Measurements from ENCODE around the gene STIM2.
A peak's percentile ranks its signal among the peaks of the same experiment; 100 is the strongest.
"Not testable (repeated sequence)": the region's sequence is repeated elsewhere in the genome, so short reads cannot be mapped to it uniquely, and the experiment has no call there.

STIM2 gene

DNA sequence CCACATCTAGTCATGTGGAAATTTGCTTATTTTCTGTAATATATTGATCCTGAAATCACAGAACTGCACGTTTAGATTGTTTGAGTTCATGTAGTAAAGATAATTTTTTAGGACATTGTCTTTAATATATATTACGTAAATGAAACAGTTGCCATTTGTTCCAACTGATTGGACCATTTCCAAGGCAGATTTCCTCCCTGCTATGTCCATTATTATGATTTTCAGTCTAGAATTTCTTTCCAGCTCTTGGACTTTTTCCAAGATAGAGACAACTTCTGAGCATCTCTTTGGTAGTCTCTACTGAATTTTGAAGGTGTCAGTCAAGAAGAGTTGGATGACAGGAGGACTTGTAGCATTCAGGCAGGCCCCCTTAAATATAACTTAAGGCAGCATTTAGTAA is 94.6 kb downstream of the STIM2 start:
- no peak for DNase-seq (ENCODE audit: low spot score)

DNA sequence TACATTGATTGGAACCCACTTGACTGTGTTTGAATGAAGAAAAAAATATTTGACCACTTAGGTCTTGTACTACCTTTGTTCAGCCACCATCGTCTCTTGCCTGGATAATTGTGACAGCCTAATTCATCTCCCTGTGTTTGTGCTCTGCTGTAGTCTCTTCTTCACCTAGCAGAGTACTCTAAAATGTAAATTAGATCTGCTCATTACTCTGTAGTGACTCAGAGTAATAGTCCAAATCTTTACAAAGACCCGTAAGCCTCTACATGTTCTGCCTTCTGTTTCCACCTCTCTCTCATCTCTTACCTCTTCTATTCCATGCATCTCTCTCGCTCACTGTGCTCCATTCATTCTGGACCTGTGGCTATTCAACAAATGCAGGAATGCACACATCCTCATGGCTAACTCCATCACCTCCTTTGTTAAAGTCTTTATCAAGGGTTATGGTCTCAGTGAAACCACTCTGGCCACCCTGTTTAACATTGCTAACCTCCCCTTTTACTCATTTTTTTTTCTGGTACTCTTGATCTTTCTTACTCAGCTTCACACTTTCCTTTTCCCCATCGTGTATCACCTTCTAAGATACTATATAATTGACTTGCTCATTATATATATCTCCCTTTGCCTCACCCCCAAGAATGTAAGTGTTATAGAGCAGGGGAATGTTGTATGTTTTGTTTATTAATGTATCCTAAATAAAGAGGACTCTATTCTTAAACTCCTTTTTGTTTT is 98.4 kb downstream of the STIM2 start:
- DNase-seq (ENCODE audit: low spot score), result no peak

DNA sequence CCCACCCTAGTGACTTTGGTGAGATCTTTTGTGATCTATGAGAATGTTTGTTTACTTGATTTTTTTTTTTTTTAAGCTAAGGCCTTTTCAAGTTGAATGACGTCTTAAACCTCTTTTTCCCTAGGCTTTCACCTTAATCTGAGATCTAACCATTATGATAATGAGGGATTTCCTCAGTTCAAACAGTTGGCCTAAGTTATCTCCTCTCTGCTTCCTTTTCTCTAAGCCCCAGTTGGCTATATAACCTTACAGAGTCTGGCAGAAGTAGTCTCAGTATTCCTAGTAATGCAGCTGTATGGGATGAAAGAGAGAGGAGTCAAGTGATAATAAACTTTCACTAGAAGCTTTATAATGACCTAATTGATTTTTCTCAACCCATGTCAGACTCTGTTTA is 99.0 kb downstream of the STIM2 start:
- DNase-seq (ENCODE audit: low spot score), result no peak

DNA sequence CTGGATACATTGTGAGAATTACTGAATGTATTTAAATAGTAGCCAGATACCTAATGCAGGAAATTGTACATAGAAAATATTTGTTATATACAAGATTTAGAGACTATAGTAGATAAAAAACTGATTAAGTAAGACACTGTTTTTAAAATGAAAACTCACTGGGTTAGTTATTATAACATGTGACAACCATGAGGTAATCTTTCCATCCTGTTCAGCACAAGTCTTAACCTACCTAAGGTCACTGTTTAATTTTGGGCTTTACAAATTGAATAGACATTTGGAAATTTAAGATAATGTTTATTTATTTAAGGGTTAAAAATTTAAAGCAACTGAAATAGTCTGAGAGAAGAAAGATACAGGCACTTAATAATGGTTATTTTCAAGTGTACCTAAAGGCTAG is 102.1 kb downstream of the STIM2 start:
- DNase-seq (ENCODE audit: low spot score), result no peak

DNA sequence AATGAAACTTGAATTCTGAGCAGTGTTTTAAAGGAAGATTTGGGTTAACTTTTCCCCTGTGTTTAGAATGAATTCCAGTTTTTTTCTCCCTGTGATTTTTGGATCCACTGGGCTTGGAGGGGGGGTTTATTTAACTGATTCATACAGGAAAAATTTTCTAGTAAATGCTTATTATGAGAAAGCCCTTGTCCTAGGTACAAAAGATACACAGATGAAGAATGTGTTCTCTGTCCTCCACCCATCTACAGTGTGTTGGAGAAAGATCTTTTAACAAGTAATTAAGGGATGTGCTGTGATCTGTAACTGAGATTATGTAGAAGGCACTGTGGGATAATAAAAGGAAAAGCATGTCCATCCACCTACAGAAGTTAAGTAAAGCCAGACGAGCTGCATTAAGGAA is 103.9 kb downstream of the STIM2 start:
- peak; percentile 8 for DNase-seq (ENCODE audit: low spot score)

DNA sequence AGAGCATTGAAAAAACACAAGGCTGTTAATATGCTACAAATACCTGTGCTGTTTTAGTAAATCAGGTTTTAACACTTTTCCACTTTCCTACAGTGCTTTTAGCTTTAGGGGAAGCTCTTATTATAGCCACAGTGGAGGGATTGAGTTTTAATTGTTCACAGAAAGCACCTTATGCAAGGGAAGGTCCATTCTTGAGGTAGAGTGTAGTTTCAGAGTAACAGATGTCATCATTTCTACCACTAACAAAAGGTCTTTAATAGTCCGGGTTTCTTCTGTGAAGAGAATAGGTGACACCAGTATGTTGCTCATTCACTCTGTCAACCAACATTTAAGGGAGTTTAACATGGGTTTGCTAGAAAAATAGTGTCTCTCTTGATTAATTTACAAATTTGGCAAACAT is 104.4 kb downstream of the STIM2 start:
- no peak for DNase-seq (ENCODE audit: low spot score)

DNA sequence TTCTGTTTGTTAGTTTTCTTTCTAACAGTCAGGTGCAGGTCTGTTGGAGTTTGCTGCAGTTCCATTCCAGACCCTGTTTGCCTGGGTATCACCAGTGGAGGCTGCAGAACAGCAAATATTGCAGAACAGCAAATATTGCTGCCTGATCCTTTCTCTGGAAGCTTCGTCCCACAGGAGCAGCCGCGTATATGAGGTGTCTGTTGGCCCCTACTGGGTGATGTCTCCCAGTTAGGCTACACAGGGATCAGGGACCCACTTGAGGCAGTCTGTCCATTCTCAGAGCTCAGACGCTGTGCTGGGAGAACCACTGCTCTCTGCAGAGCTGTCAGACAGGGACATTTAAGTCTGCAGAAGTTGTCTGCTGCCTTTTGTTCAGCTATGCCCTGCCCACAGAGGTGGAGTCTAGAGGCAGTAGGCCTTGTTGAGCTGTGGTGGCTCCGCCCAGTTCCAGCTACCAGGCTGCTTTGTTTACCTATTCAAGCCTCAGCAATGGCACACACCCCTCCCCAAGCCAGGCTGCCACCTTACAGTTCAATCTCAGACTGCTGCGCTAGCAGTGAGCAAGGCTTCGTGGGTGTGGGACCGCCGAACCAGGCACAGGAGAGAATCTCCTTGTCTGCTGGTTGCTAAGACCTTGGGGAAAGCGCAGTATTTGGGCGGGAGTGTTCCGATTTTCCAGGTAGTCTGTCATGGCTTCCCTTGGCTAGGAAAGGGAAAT is 115.0 kb downstream of the STIM2 start:
- not testable (repeated sequence) for DNase-seq (ENCODE audit: low spot score)

DNA sequence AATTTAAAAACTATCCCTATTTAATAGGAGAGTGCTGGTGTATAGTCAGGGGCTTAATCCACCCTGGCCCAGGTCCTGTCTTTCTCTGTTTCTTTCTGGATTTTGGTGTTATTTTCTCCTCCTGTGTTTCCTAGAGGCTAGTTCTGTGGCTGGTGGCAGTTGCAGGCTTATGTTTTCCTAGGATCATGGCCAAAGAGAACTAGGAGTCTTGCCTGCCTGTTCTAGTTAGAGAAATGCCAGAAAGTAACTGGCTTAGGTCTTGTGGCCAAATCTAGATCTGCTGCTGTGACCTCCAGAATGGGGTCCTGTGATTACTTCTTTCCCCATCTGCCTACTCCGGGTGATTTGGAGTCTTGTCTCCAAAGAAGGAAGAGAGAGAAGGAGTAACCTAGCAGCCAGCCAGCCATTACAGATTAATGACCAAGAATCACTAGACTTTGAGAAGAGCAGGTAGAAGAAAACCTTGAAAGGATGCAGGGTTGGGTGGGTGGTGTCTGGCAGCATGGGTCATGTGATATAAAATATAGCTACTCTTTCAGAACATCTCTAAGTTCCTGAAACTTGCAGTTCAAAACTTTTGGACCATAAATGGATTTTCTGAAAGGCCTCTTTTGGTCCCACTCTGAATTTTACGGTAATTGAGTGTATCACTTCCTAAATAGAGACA is 117.9 kb downstream of the STIM2 start:
- no peak for DNase-seq (ENCODE audit: low spot score)

DNA sequence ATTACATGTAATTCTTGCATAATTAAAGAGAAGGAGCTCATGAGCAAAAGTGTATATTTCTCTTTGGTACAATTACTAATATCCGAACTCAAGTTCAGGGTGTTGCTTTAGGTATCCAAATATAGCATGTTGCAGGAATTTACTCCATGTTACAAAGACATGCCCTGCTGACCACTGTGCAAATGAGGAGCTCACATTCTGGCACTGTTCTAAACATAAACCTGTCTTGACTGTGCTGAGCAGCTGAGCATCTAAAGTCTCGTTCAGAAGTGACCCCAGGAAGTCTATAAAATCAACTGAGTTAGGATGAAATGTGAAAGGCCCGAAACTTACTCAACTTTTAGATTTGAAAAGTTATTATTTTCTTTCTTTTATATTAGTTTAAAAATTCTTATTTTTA is 124.3 kb downstream of the STIM2 start:
- DNase-seq (ENCODE audit: low spot score), result no peak

DNA sequence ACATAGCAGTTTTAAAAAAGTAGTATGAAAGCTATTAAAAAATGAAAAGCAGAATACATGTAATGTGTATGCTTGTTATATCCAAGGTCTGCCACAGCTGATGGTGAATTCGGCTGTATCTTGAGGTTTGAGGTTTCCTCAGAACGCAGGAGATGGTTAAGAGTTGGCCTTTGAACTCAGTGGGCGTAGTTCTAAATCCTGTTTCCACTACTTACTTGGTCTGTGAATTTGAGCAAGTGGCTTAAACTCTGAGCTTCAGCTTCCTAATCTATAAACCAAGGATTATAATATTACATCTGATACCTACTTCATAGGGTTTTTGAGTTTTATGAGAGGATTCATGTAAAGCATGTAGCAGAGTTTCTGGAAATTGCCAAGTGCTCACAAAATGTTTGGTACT is 125.2 kb downstream of the STIM2 start:
- no peak for DNase-seq (ENCODE audit: low spot score)

DNA sequence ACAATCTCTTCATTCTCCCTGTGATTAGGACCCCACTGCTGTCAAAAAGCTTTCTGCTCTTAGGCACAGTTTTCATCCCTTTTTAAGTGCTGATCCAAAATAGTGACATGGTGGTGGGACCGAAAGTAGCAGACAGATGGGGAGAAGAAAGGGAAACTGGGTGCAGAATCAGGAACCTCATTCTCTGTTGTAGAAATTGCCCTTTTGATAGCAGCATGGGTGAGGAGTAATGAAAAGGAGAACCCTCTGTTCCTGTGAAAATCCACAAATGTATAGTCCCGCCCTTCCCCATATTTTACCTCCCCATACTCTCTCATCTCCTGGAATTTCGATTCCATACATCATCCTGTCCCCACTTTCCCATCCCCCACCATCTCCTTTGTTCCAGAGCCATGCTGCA is 126.5 kb downstream of the STIM2 start:
- DNase-seq (ENCODE audit: low spot score), result no peak

DNA sequence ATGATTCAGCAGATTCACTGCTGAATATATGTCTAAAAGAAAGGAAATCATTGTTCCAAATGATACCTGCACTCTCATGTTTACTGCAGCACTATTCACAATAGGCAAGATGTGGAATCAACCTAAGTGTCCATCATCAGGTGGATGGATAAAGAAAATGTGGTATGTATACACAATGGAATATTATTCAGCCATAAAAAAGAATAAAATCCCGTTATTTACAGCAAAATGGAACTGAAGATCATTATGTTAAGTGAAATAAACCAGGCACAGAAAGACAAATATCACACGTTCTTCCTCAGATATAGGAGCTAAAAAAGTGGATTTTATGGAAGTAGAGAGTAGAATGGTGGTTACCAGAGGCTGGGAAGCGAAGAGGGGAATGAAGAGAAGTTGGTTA is 130.4 kb downstream of the STIM2 start:
- DNase-seq (ENCODE audit: low spot score), result no peak

DNA sequence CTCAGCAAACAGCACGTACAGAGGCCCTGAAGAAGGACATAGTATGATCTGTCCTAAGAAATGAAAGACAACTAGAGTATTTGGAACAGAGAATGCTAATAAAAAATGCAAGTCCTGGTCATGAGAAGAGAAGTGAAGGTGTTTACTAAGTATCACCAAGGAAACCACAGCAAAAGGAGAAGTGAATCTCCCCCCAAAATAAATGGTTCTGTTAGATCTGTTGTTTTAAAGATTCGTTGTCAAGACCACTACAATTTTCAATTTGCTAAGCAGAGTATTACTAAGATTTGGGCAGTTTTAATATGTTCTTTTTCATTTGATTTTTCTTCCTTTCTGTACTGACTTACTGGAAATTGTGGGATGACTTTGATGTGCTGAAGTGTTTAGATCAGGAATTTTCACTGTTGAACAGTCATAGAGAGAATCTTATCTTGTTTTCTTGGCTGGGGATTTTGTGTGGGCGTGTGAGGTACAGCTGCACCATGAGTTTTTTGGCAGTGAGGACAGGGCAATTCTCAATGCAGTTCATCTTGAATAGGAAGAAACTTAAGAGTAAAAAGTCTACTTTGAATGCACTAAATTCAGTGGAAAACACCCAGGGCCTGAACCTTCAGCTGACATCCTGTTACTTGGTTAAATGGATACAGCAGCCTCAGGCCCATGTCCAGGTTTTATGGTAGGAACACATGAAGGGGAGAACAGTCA is 132.2 kb downstream of the STIM2 start:
- DNase-seq (ENCODE audit: low spot score), result peak; percentile 17

DNA sequence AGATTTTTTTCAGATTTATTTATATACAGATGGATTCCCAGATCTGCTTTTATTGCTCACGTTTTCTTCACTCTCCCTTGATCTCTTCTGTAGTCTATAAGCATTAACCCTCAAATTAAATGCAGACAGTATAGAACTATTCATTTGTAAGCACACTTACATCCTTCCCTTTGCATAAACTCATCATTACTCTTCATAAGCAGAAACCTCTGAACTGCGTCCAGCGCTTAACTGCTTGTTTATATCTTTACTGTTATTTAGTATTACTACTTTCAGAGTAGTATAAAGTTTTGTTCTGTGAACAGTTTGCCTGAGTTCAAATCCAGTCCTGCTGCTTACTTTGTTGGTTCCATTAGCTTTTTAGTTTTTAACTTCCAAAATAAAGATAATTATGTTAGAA is 132.9 kb downstream of the STIM2 start:
- DNase-seq (ENCODE audit: low spot score), result no peak

DNA sequence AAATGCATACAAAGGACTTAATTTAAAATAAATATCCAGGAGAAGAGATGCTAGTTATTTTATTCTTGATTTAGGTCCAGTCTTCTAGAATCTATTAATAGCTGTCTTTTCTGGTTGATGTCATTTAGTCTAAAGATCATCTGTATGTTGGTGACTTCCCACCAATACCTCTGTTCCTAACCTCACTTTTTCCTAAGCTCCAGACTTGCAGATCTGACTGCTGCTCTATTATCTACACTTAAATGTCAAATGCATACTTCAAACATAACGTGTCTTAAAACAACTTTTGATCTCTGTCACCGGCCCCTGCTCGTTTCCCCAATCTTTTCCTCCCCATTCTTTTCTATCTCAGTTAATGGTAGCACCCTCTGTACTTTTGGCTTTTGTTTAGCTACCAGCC is 133.3 kb downstream of the STIM2 start:
- no peak for DNase-seq (ENCODE audit: low spot score)

DNA sequence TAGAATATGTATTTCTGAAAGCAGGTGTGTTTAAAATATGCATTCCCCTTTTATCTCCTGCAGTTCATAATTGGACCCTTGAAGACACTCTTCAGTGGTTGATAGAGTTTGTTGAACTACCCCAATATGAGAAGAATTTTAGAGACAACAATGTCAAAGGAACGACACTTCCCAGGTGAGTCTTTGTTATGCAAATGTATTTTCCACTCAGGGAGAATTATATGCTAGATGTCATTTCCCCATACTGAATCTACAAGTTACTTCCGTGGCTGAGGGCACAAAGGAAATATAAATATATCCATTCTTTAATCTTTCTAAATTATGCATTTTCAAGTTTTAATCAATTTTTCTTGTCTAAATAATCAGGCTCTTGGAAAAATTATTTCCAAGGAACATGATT is 134.7 kb downstream of the STIM2 start:
- no peak for DNase-seq (ENCODE audit: low spot score)

DNA sequence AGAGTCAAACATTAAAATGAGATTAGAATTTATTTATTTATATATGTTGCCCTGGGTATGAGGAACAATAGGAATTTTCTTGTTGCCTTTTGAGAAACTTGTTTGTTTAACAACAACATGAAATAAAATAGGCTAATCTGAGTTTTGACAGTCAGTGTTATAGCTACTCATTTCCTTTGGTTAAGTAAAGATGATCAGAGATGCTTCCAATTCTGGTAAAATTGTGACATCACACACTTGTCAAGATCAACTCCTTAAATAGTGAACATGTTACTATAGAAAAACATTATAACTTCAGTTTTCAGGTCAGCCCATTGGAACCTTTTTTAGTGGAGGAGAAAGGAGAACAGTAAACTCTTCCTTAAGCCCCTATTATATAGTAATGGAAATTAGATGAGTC is 136.1 kb downstream of the STIM2 start:
- DNase-seq (ENCODE audit: low spot score), result no peak

DNA sequence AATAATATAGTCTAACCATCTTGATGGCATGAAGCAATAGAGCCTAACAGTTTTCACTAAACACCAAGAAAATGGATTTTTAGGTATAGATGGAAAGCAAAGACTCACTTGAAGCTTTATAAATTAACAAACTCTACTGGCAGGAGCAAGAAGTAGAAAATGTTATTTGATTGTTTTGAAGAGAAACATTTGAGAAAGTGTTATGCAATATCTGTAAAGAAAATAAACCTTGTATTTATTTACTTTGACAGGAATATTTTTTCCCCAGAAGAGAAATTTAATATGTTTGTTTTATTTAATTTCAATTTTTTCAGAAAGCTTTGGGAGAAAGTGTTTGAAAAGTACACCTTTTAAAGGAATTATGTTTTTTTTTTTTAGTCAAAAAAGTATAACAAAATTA is 139.0 kb downstream of the STIM2 start:
- no peak for DNase-seq (ENCODE audit: low spot score)

DNA sequence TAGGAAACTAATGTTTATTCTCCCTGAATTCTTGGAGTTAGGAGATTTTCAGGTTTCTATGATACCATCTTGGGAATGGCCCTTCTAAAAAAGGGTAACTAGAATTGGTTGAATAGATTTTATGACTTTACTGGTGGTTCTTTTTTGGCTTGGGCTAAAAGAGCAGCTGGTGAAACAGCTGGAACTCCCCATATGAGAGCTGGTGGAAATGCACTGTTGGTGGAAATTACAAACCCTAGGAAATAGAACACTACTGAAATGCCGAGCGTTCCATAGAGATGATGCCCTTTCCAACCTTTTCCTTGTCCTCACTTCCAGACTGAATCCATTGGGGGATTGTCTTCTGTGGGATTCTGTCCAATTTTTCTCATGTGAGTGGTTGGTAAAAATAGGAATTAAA is 139.5 kb downstream of the STIM2 start:
- no peak for DNase-seq (ENCODE audit: low spot score)

DNA sequence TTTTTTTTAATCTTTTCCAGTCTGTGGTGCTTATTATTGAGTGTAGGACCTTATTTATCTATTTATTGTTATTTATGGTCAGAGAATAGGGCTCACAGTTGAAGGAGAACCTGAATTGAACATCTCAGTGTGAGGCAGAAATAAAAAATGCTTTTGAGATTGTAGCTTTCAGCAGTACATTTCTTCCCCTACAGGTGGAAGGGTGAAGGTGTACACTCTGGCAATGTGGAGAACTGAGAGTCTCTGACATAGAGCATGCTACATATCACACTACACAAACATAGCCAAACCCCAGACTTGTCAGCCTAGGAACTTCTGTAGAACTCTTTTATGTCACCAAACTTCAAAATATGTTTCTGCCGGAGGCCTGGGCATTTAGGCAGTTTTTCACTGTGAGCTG is 140.2 kb downstream of the STIM2 start:
- no peak for DNase-seq (ENCODE audit: low spot score)

DNA sequence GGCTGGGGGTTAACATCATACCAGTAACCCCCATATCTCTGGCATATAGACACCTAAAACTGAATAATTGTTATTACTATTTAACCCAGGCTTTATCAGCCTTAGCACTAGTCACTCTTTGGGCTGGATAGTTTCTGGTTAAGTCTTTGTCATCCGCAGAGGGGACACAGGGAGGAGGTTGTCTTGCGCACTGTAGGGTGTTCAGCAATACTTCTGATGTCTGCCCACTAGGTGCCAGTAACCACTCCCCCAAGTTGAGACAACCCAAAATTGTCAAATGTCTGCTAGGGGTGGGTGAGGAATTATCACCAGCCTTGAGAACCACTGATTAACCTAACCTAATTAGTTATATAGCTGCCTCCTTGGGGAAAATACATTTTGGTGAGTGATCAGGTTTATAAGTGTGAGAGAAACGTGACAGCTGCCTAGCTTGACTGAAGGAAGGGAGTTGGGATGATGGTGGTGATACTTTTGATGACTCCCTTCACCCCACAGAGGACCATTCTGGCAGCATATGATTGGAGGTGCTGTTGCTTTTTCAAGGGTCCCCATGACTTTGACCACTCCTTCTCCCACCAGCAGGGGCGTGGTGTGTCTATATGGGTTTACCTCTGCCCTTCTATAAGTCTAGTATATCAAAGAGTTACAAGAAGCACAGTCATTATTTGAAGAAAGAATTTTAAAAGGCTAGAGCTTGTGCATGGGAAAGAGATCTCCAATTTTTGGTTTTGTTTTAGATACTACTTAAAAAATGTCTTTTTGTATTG is 140.9 kb downstream of the STIM2 start:
- DNase-seq (ENCODE audit: low spot score), result no peak

DNA sequence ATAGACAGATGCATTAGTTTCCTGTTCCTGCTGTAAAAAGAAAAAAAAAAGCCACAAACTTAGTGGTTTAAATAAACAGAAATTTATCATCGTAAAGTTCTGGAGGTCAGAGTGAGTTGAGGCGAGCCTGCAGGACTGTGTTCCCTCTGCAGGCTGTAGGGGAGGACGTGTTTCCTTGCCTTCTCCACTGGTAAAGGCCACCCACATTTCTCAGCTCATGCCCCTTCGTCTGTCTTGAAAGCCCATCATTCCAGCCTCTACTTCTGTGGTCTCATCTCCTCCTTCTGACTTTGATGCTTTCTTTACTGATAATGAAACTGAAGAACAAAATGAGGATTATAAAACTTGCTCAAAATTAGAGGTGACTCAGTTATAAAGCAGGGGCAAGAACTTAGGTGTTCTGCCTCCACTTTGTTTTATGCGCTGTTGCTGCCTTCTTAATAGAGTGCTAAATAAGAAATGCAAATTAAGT is 143.0 kb downstream of the STIM2 start:
- DNase-seq (ENCODE audit: low spot score), result no peak
